K562 (cell line): Measurements from ENCODE around the gene SH2D4B. TPM values are rescaled to one million over a fixed set of nuclear protein-coding genes. Genes with fewer than 3 reads are reported as not detected.

Experiments used
- ATAC-seq: fragments of 200-7000 bp; cut with Tn5 transposase; 3 replicates; pipeline ENCODE4 v1.9.1; 2020; ENCODE audit warnings: moderate library complexity
- BruUV-seq: library from RNA; stranded (reverse); fragments of 400-500 nt; replicated peaks from 2 replicates; lab custom pipeline; 2021; lab: Mats Ljungman, UMichigan
- CTCF ChIA-PET: fragments of 300-600 bp; formaldehyde crosslinking; extraction: SDS; loops from one replicate; lab custom pipeline; 2021; ENCODE audit warnings: low intra/inter-chr PET ratio; lab: Yijun Ruan, JAX
- POLR2A ChIA-PET: fragments of 300-600, 350-650 bp; sonication (Branson Sonifier 250); formaldehyde crosslinking; extraction: SDS; loops from one replicate; lab custom pipeline; 2021; ENCODE audit warnings: antibody characterized with exemption, inconsistent platforms; lab: Yijun Ruan, JAX
- DNase-seq, 4 experiments: peaks; one replicate each; pipeline versions ENCODE4 v3.0.0 to v3.0.0-alpha.2; 2011 to 2018; ENCODE audit warnings: low spot score in 3 of 4, mixed read lengths in 3 of 4; ENCODE audit errors: extremely low read depth in 1 of 4
- FAIRE-seq: peaks from 2 replicates; lab custom pipeline; 2011; peaks lifted over from hg19 to GRCh38; lab: Jason Lieb, UNC
- H2AFZ ChIP-seq: 2 replicates; pipeline ENCODE4 v1.6.0; 2011; ENCODE audit warnings: low read depth, low read length, control low read depth, inconsistent platforms
- H3K27ac ChIP-seq: fragments of 200-600 bp; 3 replicates; pipeline ENCODE4 v1.8.0; 2011; ENCODE audit warnings: low read depth, mild to moderate bottlenecking, control low read depth, inconsistent platforms, low read length, moderate library complexity, mixed read lengths; ENCODE audit errors: extremely low read depth
- H3K27me3 ChIP-seq, 2 experiments: fragments of 300-600 bp in 1 of 2; 2 replicates in 1 of 2; 3 replicates in 1 of 2; pipeline versions ENCODE4 v1.6.0 to v1.8.0; 2011; ENCODE audit warnings: inconsistent platforms in 2 of 2, low read length in 2 of 2, mild to moderate bottlenecking in 1 of 2, mixed read lengths in 1 of 2, moderate library complexity in 1 of 2; ENCODE audit not compliant: control insufficient read depth in 2 of 2, insufficient read depth in 2 of 2
- H3K36me3 ChIP-seq: fragments of 300-600 bp; 3 replicates; pipeline ENCODE4 v1.8.0; 2011; ENCODE audit warnings: mild to moderate bottlenecking, low read length, inconsistent platforms; ENCODE audit not compliant: control insufficient read depth, insufficient read depth
- H3K4me1 ChIP-seq, 2 experiments: fragments of 200-600 bp in 1 of 2; replicated peaks in 1 of 2; 2 replicates in 1 of 2; 3 replicates in 1 of 2; pipeline versions ENCODE4 v1.5.1 to v1.8.0; 2011; ENCODE audit warnings: inconsistent platforms in 2 of 2, low read length in 2 of 2, mild to moderate bottlenecking in 1 of 2, mixed read lengths in 1 of 2, moderate library complexity in 1 of 2; ENCODE audit not compliant: control insufficient read depth in 2 of 2, insufficient read depth in 2 of 2
- H3K4me2 ChIP-seq: 2 replicates; pipeline ENCODE4 v1.6.1; 2011; ENCODE audit warnings: low read length, control low read depth, inconsistent platforms, mixed read lengths; ENCODE audit not compliant: insufficient read depth
- H3K4me3 ChIP-seq: fragments of 200-600 bp; sonication (generic), shearing (Covaris generic); 2 replicates; pipeline ENCODE4 v1.5.1; 2016; ENCODE audit warnings: control low read depth, inconsistent platforms
- H3K79me2 ChIP-seq: fragments of 200-600 bp; 3 replicates; pipeline ENCODE4 v1.8.0; 2011; ENCODE audit warnings: low read length, inconsistent platforms; ENCODE audit not compliant: control insufficient read depth, insufficient read depth
- H3K9ac ChIP-seq, 2 experiments: 2 replicates each; pipeline versions ENCODE4 v1.6.0 to v1.6.1; 2011; ENCODE audit warnings: low read depth in 2 of 2, low read length in 2 of 2, control low read depth in 1 of 2, inconsistent platforms in 1 of 2, mild to moderate bottlenecking in 1 of 2, mixed read lengths in 1 of 2; ENCODE audit not compliant: insufficient read depth in 1 of 2
- H3K9me1 ChIP-seq: one replicate; pipeline ENCODE4 v1.6.0; 2011; ENCODE audit warnings: inconsistent platforms, mild to moderate bottlenecking, low read length, moderate library complexity; ENCODE audit not compliant: control insufficient read depth, insufficient read depth
- H3K9me3 ChIP-seq: replicated peaks from 2 replicates; pipeline ENCODE4 v1.5.1; 2011; ENCODE audit warnings: low read depth, low read length, inconsistent platforms; ENCODE audit not compliant: control insufficient read depth, insufficient read depth
- H4K20me1 ChIP-seq: replicated peaks from 2 replicates; pipeline ENCODE4 v1.6.1; 2011; ENCODE audit warnings: low read length, inconsistent platforms, mixed read lengths; ENCODE audit not compliant: control insufficient read depth, insufficient read depth
- GABPB1 ChIP-seq: sonication (generic); formaldehyde crosslinking; IDR thresholded peaks from 2 replicates; pipeline ENCODE4 v1.8.0; 2022; ENCODE audit warnings: mild to moderate bottlenecking, missing genetic modification reagents
- GMEB1 ChIP-seq: fragments of 250-450 bp; sonication (Bioruptor Pico); IDR thresholded peaks from 2 replicates; pipeline ENCODE4 v1.4.0; 2020; ENCODE audit warnings: mild to moderate bottlenecking
- SPI1 ChIP-seq: IDR thresholded peaks from 2 replicates; pipeline ENCODE4 v1.6.1; 2011; ENCODE audit warnings: low read depth, low read length, control low read depth, borderline replicate concordance
- THRB ChIP-seq: fragments of 450-650 bp; formaldehyde crosslinking; conservative IDR thresholded peaks from 2 replicates; pipeline ENCODE4 v1.4.0; 2022; ENCODE audit warnings: mild to moderate bottlenecking, missing genetic modification characterization
- ZBTB49 ChIP-seq: sonication (generic); formaldehyde crosslinking; IDR thresholded peaks from 2 replicates; pipeline ENCODE4 v1.8.0; 2022; ENCODE audit warnings: missing genetic modification reagents, mild to moderate bottlenecking, borderline replicate concordance
- ZNF408 ChIP-seq: fragments of 250-450 bp; sonication (Bioruptor Pico); IDR thresholded peaks from 2 replicates; pipeline ENCODE4 v1.4.0; 2020; ENCODE audit warnings: low read depth, mild to moderate bottlenecking, moderate library complexity
- ZNF717 ChIP-seq: fragments of 250-450 bp; sonication (Bioruptor Pico); IDR thresholded peaks from 2 replicates; pipeline ENCODE4 v1.5.0; 2021
- whole genome bisulfite sequencing: fragments of 100-300 bp; shearing (Covaris generic); methylation state at CpG from one replicate; pipeline ENCODE4 v1.1.6; 2016; ENCODE audit warnings: low coverage, mixed read lengths; ENCODE audit not compliant: insufficient coverage; ENCODE audit errors: missing lambda C conversion rate; 5-methylcytosine and 5-hydroxymethylcytosine counted together
- in situ Hi-C: fragments of 300-500 bp; cut with MboI; formaldehyde crosslinking; loops from 4 replicates; pipeline ENCODE4 v1.15.0; 2018; ENCODE audit warnings: inconsistent platforms, mixed read lengths
- intact Hi-C: fragments of 100-400 bp; cut with micrococcal nuclease; formaldehyde crosslinking; loops from 2 replicates; pipeline ENCODE4 v1.14.2; 2022
- polyA plus RNA-seq, 8 experiments: library from polyadenylated mRNA; depleted of rRNA in 4 of 8; stranded (reverse) in 5 of 8; unstranded in 3 of 8; fragments of >200 nt; fragmentation: Nextera tagmentation in 2 of 8; fragmentation: Illumina TruSeq in 1 of 8; extraction: Ambion mirVana in 2 of 8; extraction: Trizol in 1 of 8; gene quantifications; 2 replicates each; pipeline versions ENCODE4 v1.2.1 to v1.2.3, GENCODE V29; 2011 to 2014; ENCODE audit warnings: inconsistent platforms in 1 of 8, missing spikeins in 1 of 8
- total RNA-seq, 7 experiments: library from RNA; depleted of rRNA in 6 of 7; stranded (reverse); fragments of >200 nt in 6 of 7; fragmentation: Illumina TruSeq in 2 of 7; extraction: Trizol in 2 of 7; gene quantifications; 2 replicates each; pipeline versions ENCODE4 v1.2.1 to v1.2.3, GENCODE V29; 2011 to 2021; ENCODE audit warnings: low replicate concordance in 1 of 7

Gene SH2D4B
- total and polyA plus RNA-seq, 9 of the 15 experiments (the other 6 are each of a cell fraction or from before 2014, with no cell fraction given): 0.03 to 0.14 (median 0.04) TPM; not detected in 4

- no peak for TF ChIP-seq ZBTB49 (CRISPR knock-in tag)
- no peak for TF ChIP-seq ZNF408 (CRISPR knock-in tag)
- no peak for TF ChIP-seq ZNF717 (CRISPR knock-in tag)
Measured at GRCh38 chr10:80580638-80581468, 43.2 kb downstream of the SH2D4B start (continued).

- H2AFZ ChIP-seq: no peak overlapping the region
- no peak for ATAC-seq
- intact Hi-C loops (no loop called here), in situ Hi-C loops (no loop called here)
- TF ChIP-seq SPI1: no peak
- no peak for TF ChIP-seq GABPB1 (CRISPR knock-in tag)
- TF ChIP-seq THRB: no peak
- TF ChIP-seq GMEB1 (CRISPR knock-in tag): no peak
- TF ChIP-seq, all 486 proteins: peak for 0
- no peak for FAIRE-seq
- Histone ChIP-seq H3K27ac (no peak overlapping the region), H3K4me1 (peaks cover 0 to 6% of the 10 kb centered on the region in 2 experiments; a peak in 1 of 5 replicates), H4K20me1 (no peaks in the 10 kb centered on the region), H3K9me3 (no peaks in the 10 kb centered on the region), H3K9ac (no peak overlapping the region), H3K36me3 (no peaks in the 10 kb centered on the region), H3K79me2 (no peaks in the 10 kb centered on the region), H3K9me1 (no peaks in the 10 kb centered on the region), H3K27me3 (peaks cover 8 to 33% of the 10 kb centered on the region in 2 experiments), H3K4me3 (no peak overlapping the region), H3K4me2 (no peak overlapping the region)
- 1% methylated on average over 5 of the region's 5 CpGs for WGBS
- DNase-seq: no peak
- POLR2A ChIA-PET: no interaction called here
- CTCF ChIA-PET: no interaction called here
- no TSS peak for BruUV-seq
Measured at GRCh38 chr10:80581469-80581835, 43.8 kb downstream of the SH2D4B start.
